ENCODE results near the gene SLC35F3.
"Not testable (repeated sequence)": the region's sequence is repeated elsewhere in the genome, so short reads cannot be mapped to it uniquely, and the experiment has no call there.

SLC35F3 gene

DNA sequence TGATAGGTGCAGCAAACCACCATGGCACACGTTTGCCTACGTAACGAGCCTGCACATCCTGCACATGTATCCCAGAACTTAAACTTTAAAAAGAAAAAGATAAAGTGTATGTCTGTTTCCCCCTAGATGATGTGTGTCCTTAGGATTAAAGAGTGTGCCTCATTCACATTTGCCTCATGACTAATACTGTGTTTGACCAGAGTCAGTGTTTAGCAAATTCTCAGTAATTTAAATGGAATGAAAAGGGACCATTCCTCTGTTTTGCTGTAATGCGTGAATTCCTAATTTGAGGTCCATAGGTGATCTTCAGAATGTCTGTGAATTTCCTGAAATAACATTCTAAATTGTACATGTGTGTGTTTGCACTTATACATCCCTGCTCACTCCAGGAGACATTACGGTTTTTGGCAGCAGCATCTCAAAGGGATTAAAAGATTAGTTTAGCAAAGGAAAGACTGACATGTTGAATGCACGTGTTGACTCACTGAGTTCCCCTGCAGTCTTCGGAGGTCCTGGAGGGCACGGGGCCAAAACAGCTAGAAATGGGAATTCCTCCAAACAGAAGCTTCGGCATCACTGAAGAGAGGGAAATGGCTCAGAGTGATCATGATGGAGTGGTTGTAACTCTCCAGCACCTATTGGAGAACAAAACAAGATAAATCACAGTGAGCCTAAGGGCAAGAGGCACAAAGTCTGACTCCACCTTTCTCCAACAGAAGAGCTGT is 19.1 kb upstream of the SLC35F3 start:
- no peak overlapping the region for H3K27ac ChIP-seq (ENCODE audit: low read depth, low read length)
- no peak for TF ChIP-seq EZH2phosphoT487 (IDR thresholded peaks at IDR 0.05; ENCODE audit: borderline replicate concordance, low read length)
- TF ChIP-seq, protein P1, sequence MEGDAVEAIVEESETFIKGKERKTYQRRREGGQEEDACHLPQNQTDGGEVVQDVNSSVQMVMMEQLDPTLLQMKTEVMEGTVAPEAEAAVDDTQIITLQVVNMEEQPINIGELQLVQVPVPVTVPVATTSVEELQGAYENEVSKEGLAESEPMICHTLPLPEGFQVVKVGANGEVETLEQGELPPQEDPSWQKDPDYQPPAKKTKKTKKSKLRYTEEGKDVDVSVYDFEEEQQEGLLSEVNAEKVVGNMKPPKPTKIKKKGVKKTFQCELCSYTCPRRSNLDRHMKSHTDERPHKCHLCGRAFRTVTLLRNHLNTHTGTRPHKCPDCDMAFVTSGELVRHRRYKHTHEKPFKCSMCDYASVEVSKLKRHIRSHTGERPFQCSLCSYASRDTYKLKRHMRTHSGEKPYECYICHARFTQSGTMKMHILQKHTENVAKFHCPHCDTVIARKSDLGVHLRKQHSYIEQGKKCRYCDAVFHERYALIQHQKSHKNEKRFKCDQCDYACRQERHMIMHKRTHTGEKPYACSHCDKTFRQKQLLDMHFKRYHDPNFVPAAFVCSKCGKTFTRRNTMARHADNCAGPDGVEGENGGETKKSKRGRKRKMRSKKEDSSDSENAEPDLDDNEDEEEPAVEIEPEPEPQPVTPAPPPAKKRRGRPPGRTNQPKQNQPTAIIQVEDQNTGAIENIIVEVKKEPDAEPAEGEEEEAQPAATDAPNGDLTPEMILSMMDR (IDR thresholded peaks at IDR 0.05; ENCODE audit: low read depth, low read length, poor library complexity, severe bottlenecking): no peak

DNA sequence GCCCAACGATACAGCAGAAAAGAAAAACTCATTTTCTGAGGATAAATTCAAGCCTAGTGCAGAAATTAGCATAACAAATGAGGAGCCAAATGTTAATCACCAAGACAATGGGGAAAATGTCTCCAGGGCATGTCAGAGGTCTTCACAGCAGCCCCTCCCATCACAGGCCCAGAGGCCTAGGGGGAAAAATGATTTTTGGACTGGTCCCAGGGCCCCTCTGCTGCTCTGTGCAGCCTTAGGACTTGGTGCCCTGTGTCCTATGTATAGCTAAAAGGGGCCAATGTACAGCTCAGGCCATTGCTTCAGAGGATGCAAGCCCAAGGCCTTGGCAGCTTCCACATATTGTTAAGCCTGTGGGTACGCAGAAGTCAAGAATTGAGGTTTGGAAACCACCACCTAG is 13.3 kb upstream of the SLC35F3 start:
- H3K4me3 ChIP-seq (ENCODE audit: low read length); H3K79me2 ChIP-seq (ENCODE audit: control insufficient read depth, low read length); H3K4me1 ChIP-seq (ENCODE audit: control insufficient read depth, low read length); H3K27ac ChIP-seq (ENCODE audit: low read depth, low read length); H4K20me1 ChIP-seq (ENCODE audit: control insufficient read depth, insufficient read depth, low read depth, low read length); H3K36me3 ChIP-seq (ENCODE audit: control insufficient read depth, low read length); H3F3A ChIP-seq (ENCODE audit: control insufficient read depth, insufficient read depth); H3K9me3 ChIP-seq (ENCODE audit: control insufficient read depth, insufficient read depth, low read length); H3K4me2 ChIP-seq (ENCODE audit: low read length); H3K27me3 ChIP-seq (ENCODE audit: control insufficient read depth, low read length); H3K9me2 ChIP-seq (replicated peaks; ENCODE audit: control insufficient read depth, low read length): not testable (repeated sequence)

More for the DNA sequence above, 19.1 kb upstream of the SLC35F3 start:
- no peaks in the 10 kb centered on the region for H3K27me3 ChIP-seq (ENCODE audit: control insufficient read depth, low read length)
- no peaks in the 10 kb centered on the region; the same call in 1 of the 2 replicates for H3K9me3 ChIP-seq (ENCODE audit: control insufficient read depth, insufficient read depth, low read length)
- no peaks in the 10 kb centered on the region for H3K79me2 ChIP-seq (ENCODE audit: control insufficient read depth, low read length)
- no peaks in the 10 kb centered on the region for H3F3A ChIP-seq (ENCODE audit: control insufficient read depth, insufficient read depth)
- H3K36me3 ChIP-seq (ENCODE audit: control insufficient read depth, low read length): no peaks in the 10 kb centered on the region
- no peak overlapping the region for H3K4me3 ChIP-seq (ENCODE audit: low read length)
- H4K20me1 ChIP-seq (ENCODE audit: control insufficient read depth, insufficient read depth, low read depth, low read length): no peaks in the 10 kb centered on the region
- no peak overlapping the region for H3K4me2 ChIP-seq (ENCODE audit: low read length)
- H3K4me1 ChIP-seq (ENCODE audit: control insufficient read depth, low read length): no peaks in the 10 kb centered on the region
- H3K9me2 ChIP-seq (replicated peaks; ENCODE audit: control insufficient read depth, low read length): no peaks in the 10 kb centered on the region

DNA sequence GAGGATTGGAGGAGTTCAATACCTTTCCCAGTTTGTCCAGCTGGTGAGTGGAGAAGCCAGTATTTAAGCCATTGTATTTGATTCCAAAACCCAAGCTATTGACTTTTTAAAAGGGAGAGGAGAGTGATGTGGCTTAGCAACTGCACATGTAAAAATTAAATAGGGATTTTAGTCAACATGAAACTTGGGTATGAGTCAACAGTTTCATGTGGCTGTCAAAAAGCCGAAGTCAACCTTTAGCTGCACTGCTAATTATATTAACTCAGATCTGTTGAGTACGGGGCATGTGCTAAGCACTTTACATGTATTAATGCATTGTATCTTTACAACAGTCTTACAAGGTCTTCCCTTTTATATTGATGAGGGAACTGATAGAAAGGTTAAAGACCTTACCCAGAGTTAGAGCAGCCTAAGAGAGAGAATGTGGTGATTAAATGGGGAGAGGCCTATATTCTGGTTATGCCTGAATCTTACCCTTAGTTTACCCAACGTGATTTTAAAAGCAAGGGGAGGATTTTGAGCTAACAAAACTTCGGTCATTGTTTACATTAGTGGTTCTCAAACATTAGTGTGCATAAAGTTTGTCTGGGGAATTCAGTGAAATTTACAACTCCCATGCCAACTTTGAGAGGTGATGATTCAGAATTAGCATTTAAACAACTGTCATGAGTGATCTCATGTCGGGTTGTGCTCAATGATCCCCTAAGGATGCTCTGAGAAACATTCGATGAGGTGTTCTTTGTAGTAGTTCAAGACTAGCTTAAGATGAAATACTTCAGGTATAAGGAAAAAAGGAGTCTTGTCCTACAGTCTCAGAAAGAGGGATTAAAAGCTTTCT is 6.9 kb upstream of the SLC35F3 start:
- H3K27me3 ChIP-seq (ENCODE audit: control insufficient read depth, low read length): no peaks in the 10 kb centered on the region
- TF ChIP-seq, protein P1 (IDR thresholded peaks at IDR 0.05; ENCODE audit: low read depth, low read length, poor library complexity, severe bottlenecking): no peak
- no peak for TF ChIP-seq EZH2phosphoT487 (IDR thresholded peaks at IDR 0.05; ENCODE audit: borderline replicate concordance, low read length)
- no peaks in the 10 kb centered on the region for H3K9me3 ChIP-seq (ENCODE audit: control insufficient read depth, insufficient read depth, low read length)
- H4K20me1 ChIP-seq (ENCODE audit: control insufficient read depth, insufficient read depth, low read depth, low read length): no peaks in the 10 kb centered on the region
- H3K9me2 ChIP-seq (replicated peaks; ENCODE audit: control insufficient read depth, low read length): no peaks in the 10 kb centered on the region
- no peaks in the 10 kb centered on the region for H3K36me3 ChIP-seq (ENCODE audit: control insufficient read depth, low read length)
- H3K4me1 ChIP-seq (ENCODE audit: control insufficient read depth, low read length): no peaks in the 10 kb centered on the region
- H3F3A ChIP-seq (ENCODE audit: control insufficient read depth, insufficient read depth): no peaks in the 10 kb centered on the region
- no peak overlapping the region for H3K4me3 ChIP-seq (ENCODE audit: low read length)
- H3K27ac ChIP-seq (ENCODE audit: low read depth, low read length): no peak overlapping the region
- no peaks in the 10 kb centered on the region for H3K79me2 ChIP-seq (ENCODE audit: control insufficient read depth, low read length)
- no peak overlapping the region for H3K4me2 ChIP-seq (ENCODE audit: low read length)

DNA sequence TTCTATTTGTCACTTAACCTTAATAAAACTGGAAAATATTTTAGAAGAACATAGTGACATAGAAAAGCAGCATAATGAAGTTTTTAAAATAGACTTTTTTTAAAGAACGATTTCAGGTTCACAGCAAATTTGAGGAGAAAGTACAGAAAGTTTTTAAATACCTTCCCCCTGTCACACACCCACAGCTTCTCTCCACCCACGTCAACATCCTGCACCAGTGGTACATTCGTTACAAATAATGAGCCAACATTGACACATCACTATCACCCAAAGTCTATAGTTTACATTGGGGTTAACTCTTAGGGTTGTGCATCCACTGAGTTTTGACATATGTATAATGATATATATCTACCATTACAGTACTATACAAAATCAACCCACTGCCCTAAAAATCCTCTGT is 3.0 kb upstream of the SLC35F3 start:
- H3K79me2 ChIP-seq (ENCODE audit: control insufficient read depth, low read length): no peaks in the 10 kb centered on the region
- no peak for TF ChIP-seq EZH2phosphoT487 (IDR thresholded peaks at IDR 0.05; ENCODE audit: borderline replicate concordance, low read length)
- TF ChIP-seq, protein P1 (IDR thresholded peaks at IDR 0.05; ENCODE audit: low read depth, low read length, poor library complexity, severe bottlenecking): no peak
- H3K9me2 ChIP-seq (replicated peaks; ENCODE audit: control insufficient read depth, low read length): no peaks in the 10 kb centered on the region
- no peaks in the 10 kb centered on the region for H3K27me3 ChIP-seq (ENCODE audit: control insufficient read depth, low read length)
- H3F3A ChIP-seq (ENCODE audit: control insufficient read depth, insufficient read depth): no peaks in the 10 kb centered on the region
- no peak overlapping the region for H3K27ac ChIP-seq (ENCODE audit: low read depth, low read length)
- no peaks in the 10 kb centered on the region for H3K9me3 ChIP-seq (ENCODE audit: control insufficient read depth, insufficient read depth, low read length)
- no peak overlapping the region for H3K4me2 ChIP-seq (ENCODE audit: low read length)
- no peaks in the 10 kb centered on the region for H4K20me1 ChIP-seq (ENCODE audit: control insufficient read depth, insufficient read depth, low read depth, low read length)
- no peaks in the 10 kb centered on the region for H3K4me1 ChIP-seq (ENCODE audit: control insufficient read depth, low read length)
- H3K4me3 ChIP-seq (ENCODE audit: low read length): no peak overlapping the region
- no peaks in the 10 kb centered on the region for H3K36me3 ChIP-seq (ENCODE audit: control insufficient read depth, low read length)
